ENCODE measurements around the gene REL.

DNA sequence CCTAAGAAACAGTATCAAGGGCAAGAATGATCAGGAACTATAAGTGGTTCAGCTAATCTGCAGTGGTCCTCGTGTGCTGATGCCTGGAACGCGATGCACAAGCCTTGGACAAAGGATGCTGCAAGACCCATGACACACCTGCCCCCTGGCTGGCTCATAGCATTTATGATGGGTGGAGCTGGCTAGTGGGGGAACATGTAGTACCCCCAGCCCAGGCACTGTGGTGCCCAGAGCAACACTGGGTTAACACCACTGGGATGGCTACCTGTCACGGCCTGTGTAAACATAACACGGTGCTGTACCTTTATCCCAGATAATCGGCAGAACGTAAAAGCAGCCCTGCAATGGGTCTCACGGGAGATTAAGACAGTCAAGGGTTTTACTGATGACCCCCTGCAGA is 75.8 kb downstream of the REL start:
- TF ChIP-seq ZFP3 (tag by site-specific recombination; IDR thresholded peaks at IDR 0.05; ENCODE audit: low read depth): no peak
- TF ChIP-seq, protein P1, sequence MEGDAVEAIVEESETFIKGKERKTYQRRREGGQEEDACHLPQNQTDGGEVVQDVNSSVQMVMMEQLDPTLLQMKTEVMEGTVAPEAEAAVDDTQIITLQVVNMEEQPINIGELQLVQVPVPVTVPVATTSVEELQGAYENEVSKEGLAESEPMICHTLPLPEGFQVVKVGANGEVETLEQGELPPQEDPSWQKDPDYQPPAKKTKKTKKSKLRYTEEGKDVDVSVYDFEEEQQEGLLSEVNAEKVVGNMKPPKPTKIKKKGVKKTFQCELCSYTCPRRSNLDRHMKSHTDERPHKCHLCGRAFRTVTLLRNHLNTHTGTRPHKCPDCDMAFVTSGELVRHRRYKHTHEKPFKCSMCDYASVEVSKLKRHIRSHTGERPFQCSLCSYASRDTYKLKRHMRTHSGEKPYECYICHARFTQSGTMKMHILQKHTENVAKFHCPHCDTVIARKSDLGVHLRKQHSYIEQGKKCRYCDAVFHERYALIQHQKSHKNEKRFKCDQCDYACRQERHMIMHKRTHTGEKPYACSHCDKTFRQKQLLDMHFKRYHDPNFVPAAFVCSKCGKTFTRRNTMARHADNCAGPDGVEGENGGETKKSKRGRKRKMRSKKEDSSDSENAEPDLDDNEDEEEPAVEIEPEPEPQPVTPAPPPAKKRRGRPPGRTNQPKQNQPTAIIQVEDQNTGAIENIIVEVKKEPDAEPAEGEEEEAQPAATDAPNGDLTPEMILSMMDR (tag by site-specific recombination; IDR thresholded peaks at IDR 0.05): no peak
- no peak for TF ChIP-seq GLIS1 (tag by site-specific recombination; IDR thresholded peaks at IDR 0.05)
- TF ChIP-seq, protein P2, sequence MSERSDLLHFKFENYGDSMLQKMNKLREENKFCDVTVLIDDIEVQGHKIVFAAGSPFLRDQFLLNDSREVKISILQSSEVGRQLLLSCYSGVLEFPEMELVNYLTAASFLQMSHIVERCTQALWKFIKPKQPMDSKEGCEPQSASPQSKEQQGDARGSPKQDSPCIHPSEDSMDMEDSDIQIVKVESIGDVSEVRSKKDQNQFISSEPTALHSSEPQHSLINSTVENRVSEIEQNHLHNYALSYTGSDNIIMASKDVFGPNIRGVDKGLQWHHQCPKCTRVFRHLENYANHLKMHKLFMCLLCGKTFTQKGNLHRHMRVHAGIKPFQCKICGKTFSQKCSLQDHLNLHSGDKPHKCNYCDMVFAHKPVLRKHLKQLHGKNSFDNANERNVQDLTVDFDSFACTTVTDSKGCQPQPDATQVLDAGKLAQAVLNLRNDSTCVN (tag by site-specific recombination; optimal IDR thresholded peaks at IDR 0.05): no peak
- no peak for TF ChIP-seq REPIN1 (tag by site-specific recombination; IDR thresholded peaks at IDR 0.05; ENCODE audit: low read depth)
- no peak for TF ChIP-seq ZNF138 (tag by site-specific recombination; IDR thresholded peaks at IDR 0.05; ENCODE audit: borderline replicate concordance)
- no peak for TF ChIP-seq ZNF626 (tag by site-specific recombination; IDR thresholded peaks at IDR 0.05)
- TF ChIP-seq ZNF354C (tag by site-specific recombination; IDR thresholded peaks at IDR 0.05; ENCODE audit: borderline replicate concordance, low read depth): no peak
- TF ChIP-seq ZNF404 (tag by site-specific recombination; IDR thresholded peaks at IDR 0.05): no peak
- no peak for TF ChIP-seq YY1 (tag by site-specific recombination; IDR thresholded peaks at IDR 0.05)

Data from HEK293 (cell line).